ENCODE data around the gene MBNL2. TPM values are rescaled to one million over a fixed set of nuclear protein-coding genes. Genes with fewer than 3 reads are reported as not detected.
"Not testable (repeated sequence)": the region's sequence is repeated elsewhere in the genome, so short reads cannot be mapped to it uniquely, and the experiment has no call there.

Gene MBNL2
- total RNA-seq, 1 donor from 2014 or later = 27.2 TPM

GRCh38 chr13:97194479-97194878 is 27.7 kb upstream of the MBNL2 start:
- peaks cover 9% of the 10 kb centered on the region for H3K4me1 Mint-ChIP-seq (ENCODE audit: low read depth)
- H3K27ac Mint-ChIP-seq = no peak overlapping the region
- no peak overlapping the region for H3K4me3 Mint-ChIP-seq (ENCODE audit: low read depth)
- no peak for DNase-seq (ENCODE audit: low spot score)
- H3K9me3 Mint-ChIP-seq = peaks cover 7% of the 10 kb centered on the region
- H3K36me3 Mint-ChIP-seq (ENCODE audit: low read depth) = no peaks in the 10 kb centered on the region
- peaks cover 13% of the 10 kb centered on the region for H3K27me3 Mint-ChIP-seq (ENCODE audit: low read depth)
- intact Hi-C loops (cut with micrococcal nuclease) = no loop called here

GRCh38 chr13:97196340-97196739 is 25.8 kb upstream of the MBNL2 start:
- Mint-ChIP-seq H3K36me3 (ENCODE audit: low read depth) (no peaks in the 10 kb centered on the region), H3K4me3 (ENCODE audit: low read depth) (no peak overlapping the region), H3K27me3 (ENCODE audit: low read depth) (peaks cover 13% of the 10 kb centered on the region), H3K9me3 (peaks cover 7% of the 10 kb centered on the region), H3K27ac (no peak overlapping the region), H3K4me1 (ENCODE audit: low read depth) (peaks cover 9% of the 10 kb centered on the region)
- no peak for DNase-seq (ENCODE audit: low spot score)
- intact Hi-C loops (cut with micrococcal nuclease) = no loop called here

GRCh38 chr13:97198753-97199152 is 23.4 kb upstream of the MBNL2 start:
- H3K4me1 Mint-ChIP-seq (ENCODE audit: low read depth) = peaks cover 8% of the 10 kb centered on the region
- H3K9me3 Mint-ChIP-seq = peaks cover 7% of the 10 kb centered on the region
- no peak for DNase-seq (ENCODE audit: low spot score)

GRCh38 chr13:97199451-97199850 is 22.7 kb upstream of the MBNL2 start:
- no peaks in the 10 kb centered on the region for H3K36me3 Mint-ChIP-seq (ENCODE audit: low read depth)

More at GRCh38 chr13:97198753-97199152, 23.4 kb upstream of the MBNL2 start:
- H3K27ac Mint-ChIP-seq = no peak overlapping the region
- no peak overlapping the region for H3K4me3 Mint-ChIP-seq (ENCODE audit: low read depth)
- intact Hi-C loops (cut with micrococcal nuclease) = no loop called here
- H3K27me3 Mint-ChIP-seq (ENCODE audit: low read depth) = peaks cover 20% of the 10 kb centered on the region
- H3K36me3 Mint-ChIP-seq (ENCODE audit: low read depth) = no peaks in the 10 kb centered on the region

GRCh38 chr13:97200081-97200942 is 21.8 kb upstream of the MBNL2 start:
- no peak for DNase-seq (ENCODE audit: low spot score)
- H3K4me3 Mint-ChIP-seq (ENCODE audit: low read depth) = no peak overlapping the region
- no peak overlapping the region for H3K27ac Mint-ChIP-seq
- H3K27me3 Mint-ChIP-seq (ENCODE audit: low read depth) = peaks cover 20% of the 10 kb centered on the region
- intact Hi-C loops (cut with micrococcal nuclease) = no loop called here
- H3K9me3 Mint-ChIP-seq = peaks cover 7% of the 10 kb centered on the region
- peaks cover 7% of the 10 kb centered on the region for H3K4me1 Mint-ChIP-seq (ENCODE audit: low read depth)
- no peaks in the 10 kb centered on the region for H3K36me3 Mint-ChIP-seq (ENCODE audit: low read depth)

More at GRCh38 chr13:97199451-97199850, 22.7 kb upstream of the MBNL2 start:
- Mint-ChIP-seq H3K27ac (no peak overlapping the region), H3K9me3 (peaks cover 7% of the 10 kb centered on the region), H3K27me3 (ENCODE audit: low read depth) (peaks cover 20% of the 10 kb centered on the region), H3K4me3 (ENCODE audit: low read depth) (no peak overlapping the region), H3K4me1 (ENCODE audit: low read depth) (peaks cover 7% of the 10 kb centered on the region)
- no peak for DNase-seq (ENCODE audit: low spot score)
- intact Hi-C loops (cut with micrococcal nuclease) = no loop called here

GRCh38 chr13:97202761-97203160 is 19.4 kb upstream of the MBNL2 start:
- Mint-ChIP-seq H3K27me3 (ENCODE audit: low read depth) (peaks cover 16% of the 10 kb centered on the region), H3K4me1 (ENCODE audit: low read depth) (peaks cover 14% of the 10 kb centered on the region), H3K36me3 (ENCODE audit: low read depth) (peaks cover 7% of the 10 kb centered on the region), H3K9me3 (peaks cover 17% of the 10 kb centered on the region), H3K4me3 (ENCODE audit: low read depth) (no peak overlapping the region), H3K27ac (no peak overlapping the region)
- intact Hi-C loops (cut with micrococcal nuclease) = no loop called here
- no peak for DNase-seq (ENCODE audit: low spot score)

GRCh38 chr13:97205465-97205864 is 16.7 kb upstream of the MBNL2 start:
- Mint-ChIP-seq H3K9me3 (peaks cover 15% of the 10 kb centered on the region), H3K27me3 (ENCODE audit: low read depth) (peaks cover 12% of the 10 kb centered on the region)

GRCh38 chr13:97205982-97206381 is 16.2 kb upstream of the MBNL2 start:
- Mint-ChIP-seq H3K27ac (no peak overlapping the region), H3K36me3 (ENCODE audit: low read depth) (peaks cover 17% of the 10 kb centered on the region), H3K4me3 (ENCODE audit: low read depth) (no peak overlapping the region), H3K27me3 (ENCODE audit: low read depth) (peaks cover 10% of the 10 kb centered on the region), H3K9me3 (peaks cover 15% of the 10 kb centered on the region), H3K4me1 (ENCODE audit: low read depth) (peaks cover 22% of the 10 kb centered on the region)
- DNase-seq (ENCODE audit: low spot score) = no peak
- intact Hi-C loops (cut with micrococcal nuclease) = loop anchor here (1.0 kb wide), 2 partner anchors 17 to 50 kb away; no protein-coding TSS in a partner anchor

More at GRCh38 chr13:97205465-97205864, 16.7 kb upstream of the MBNL2 start:
- intact Hi-C loops (cut with micrococcal nuclease) = no loop called here
- H3K27ac Mint-ChIP-seq = no peak overlapping the region
- H3K36me3 Mint-ChIP-seq (ENCODE audit: low read depth) = peaks cover 17% of the 10 kb centered on the region
- no peak overlapping the region for H3K4me3 Mint-ChIP-seq (ENCODE audit: low read depth)
- H3K4me1 Mint-ChIP-seq (ENCODE audit: low read depth) = peaks cover 17% of the 10 kb centered on the region
- DNase-seq (ENCODE audit: low spot score) = no peak

- intact Hi-C loops (cut with micrococcal nuclease); DNase-seq (ENCODE audit: low spot score); H3K27me3 Mint-ChIP-seq (ENCODE audit: low read depth); H3K27ac Mint-ChIP-seq; H3K4me3 Mint-ChIP-seq (ENCODE audit: low read depth): not testable (repeated sequence)
- Mint-ChIP-seq H3K36me3 (ENCODE audit: low read depth) (peaks cover 17% of the 10 kb centered on the region), H3K9me3 (peaks cover 15% of the 10 kb centered on the region), H3K4me1 (ENCODE audit: low read depth) (peaks cover 32% of the 10 kb centered on the region)
These were observed 14.9 kb upstream of the MBNL2 start for GRCh38 chr13:97207252-97207651.

GRCh38 chr13:97211300-97211699 is 10.8 kb upstream of the MBNL2 start:
- peaks cover 2% of the 10 kb centered on the region for H3K27me3 Mint-ChIP-seq (ENCODE audit: low read depth)
- H3K36me3 Mint-ChIP-seq (ENCODE audit: low read depth) = peaks cover 17% of the 10 kb centered on the region
- DNase-seq (ENCODE audit: low spot score) = no peak
- peaks cover 15% of the 10 kb centered on the region for H3K9me3 Mint-ChIP-seq
- peaks cover 56% of the 10 kb centered on the region for H3K4me1 Mint-ChIP-seq (ENCODE audit: low read depth)
- H3K4me3 Mint-ChIP-seq (ENCODE audit: low read depth) = no peak overlapping the region
- intact Hi-C loops (cut with micrococcal nuclease) = loop anchor here (2.0 to 5.0 kb wide), 2 partner anchors 16 to 99 kb away; no protein-coding TSS in a partner anchor
- H3K27ac Mint-ChIP-seq = no peak overlapping the region

- Mint-ChIP-seq H3K4me1 (ENCODE audit: low read depth) (peaks cover 58% of the 10 kb centered on the region), H3K4me3 (ENCODE audit: low read depth) (no peak overlapping the region), H3K27me3 (ENCODE audit: low read depth) (peaks cover 2% of the 10 kb centered on the region), H3K36me3 (ENCODE audit: low read depth) (peaks cover 17% of the 10 kb centered on the region), H3K9me3 (peaks cover 13% of the 10 kb centered on the region), H3K27ac (no peak overlapping the region)
- intact Hi-C loops (cut with micrococcal nuclease) = loop anchor here (5.0 kb wide), 1 partner anchor 100 kb away; no protein-coding TSS in a partner anchor
- no peak for DNase-seq (ENCODE audit: low spot score)
These were observed 10.1 kb upstream of the MBNL2 start for GRCh38 chr13:97212004-97212403.

- Mint-ChIP-seq H3K4me3 (ENCODE audit: low read depth) (no peak overlapping the region), H3K4me1 (ENCODE audit: low read depth) (peaks cover 58% of the 10 kb centered on the region), H3K9me3 (peaks cover 7% of the 10 kb centered on the region), H3K27me3 (ENCODE audit: low read depth) (peaks cover 2% of the 10 kb centered on the region), H3K36me3 (ENCODE audit: low read depth) (peaks cover 12% of the 10 kb centered on the region), H3K27ac (no peak overlapping the region)
- no peak for DNase-seq (ENCODE audit: low spot score)
- intact Hi-C loops (cut with micrococcal nuclease) = loop anchor here (5.0 kb wide), 1 partner anchor 100 kb away; no protein-coding TSS in a partner anchor
These were observed 9.5 kb upstream of the MBNL2 start for GRCh38 chr13:97212601-97213040.

- intact Hi-C loops (cut with micrococcal nuclease) = loop anchor here (5.0 kb wide), 2 partner anchors 103 to 183 kb away; no protein-coding TSS in a partner anchor
- H3K27ac Mint-ChIP-seq = no peak overlapping the region
- no peak overlapping the region for H3K4me3 Mint-ChIP-seq (ENCODE audit: low read depth)
- H3K27me3 Mint-ChIP-seq (ENCODE audit: low read depth) = peaks cover 2% of the 10 kb centered on the region
- DNase-seq (ENCODE audit: low spot score) = no peak
- no peaks in the 10 kb centered on the region for H3K9me3 Mint-ChIP-seq
- H3K36me3 Mint-ChIP-seq (ENCODE audit: low read depth) = no peaks in the 10 kb centered on the region
- peaks cover 51% of the 10 kb centered on the region for H3K4me1 Mint-ChIP-seq (ENCODE audit: low read depth)
These were observed 7.2 kb upstream of the MBNL2 start for GRCh38 chr13:97214921-97215320.
